ENCODE results near the gene C1orf159. TPM values are rescaled to one million over a fixed set of nuclear protein-coding genes. Genes with fewer than 3 reads are reported as not detected.

C1orf159 gene
- total and polyA plus RNA-seq, 9 of the 15 experiments (the other 6 are each of a cell fraction or from before 2014, with no cell fraction given): 0.28 to 54.9 (median 10.6) TPM

- TF ChIP-seq MGA (IDR thresholded peaks at IDR 0.05) (no peak), ARID1B (IDR thresholded peaks at IDR 0.05) (no peak), ATF3 (IDR thresholded peaks at IDR 0.05) (peak; percentile 64), ATF3 (CRISPR knock-in tag; conservative IDR thresholded peaks at IDR 0.05) (no peak), ZNF780A (CRISPR knock-in tag; IDR thresholded peaks at IDR 0.05) (no peak), NKRF (IDR thresholded peaks at IDR 0.05; ENCODE audit: borderline replicate concordance) (no peak), MYBL2 (IDR thresholded peaks at IDR 0.05; ENCODE audit: low read depth) (no peak), MYBL2 (CRISPR knock-in tag; IDR thresholded peaks at IDR 0.05; ENCODE audit: borderline replicate concordance) (no peak), PTBP1 (IDR thresholded peaks at IDR 0.05; ENCODE audit: low read depth, low read length) (no peak), ZNF184 (CRISPR knock-in tag; IDR thresholded peaks at IDR 0.05) (no peak), ESRRA (IDR thresholded peaks at IDR 0.05; ENCODE audit: borderline replicate concordance, low read depth) (0 out of 2 replicates have a peak, but pooled peaks have one; percentile 28)
These were observed 82.8 kb downstream of the C1orf159 start (continued) for GRCh38 chr1:1033009-1033587.
